HG03457 (cell line): ENCODE results near the gene UPK2.
A peak's percentile ranks its signal among the peaks of the same experiment; 100 is the strongest.

Experiments
- ATAC-seq: cut with Tn5 transposase; IDR thresholded peaks from one replicate; pipeline ENCODE4 v1.9.1; 2021; ENCODE audit warnings: moderate number of reproducible peaks; ENCODE audit not compliant: unreplicated experiment

The UPK2 gene

DNA sequence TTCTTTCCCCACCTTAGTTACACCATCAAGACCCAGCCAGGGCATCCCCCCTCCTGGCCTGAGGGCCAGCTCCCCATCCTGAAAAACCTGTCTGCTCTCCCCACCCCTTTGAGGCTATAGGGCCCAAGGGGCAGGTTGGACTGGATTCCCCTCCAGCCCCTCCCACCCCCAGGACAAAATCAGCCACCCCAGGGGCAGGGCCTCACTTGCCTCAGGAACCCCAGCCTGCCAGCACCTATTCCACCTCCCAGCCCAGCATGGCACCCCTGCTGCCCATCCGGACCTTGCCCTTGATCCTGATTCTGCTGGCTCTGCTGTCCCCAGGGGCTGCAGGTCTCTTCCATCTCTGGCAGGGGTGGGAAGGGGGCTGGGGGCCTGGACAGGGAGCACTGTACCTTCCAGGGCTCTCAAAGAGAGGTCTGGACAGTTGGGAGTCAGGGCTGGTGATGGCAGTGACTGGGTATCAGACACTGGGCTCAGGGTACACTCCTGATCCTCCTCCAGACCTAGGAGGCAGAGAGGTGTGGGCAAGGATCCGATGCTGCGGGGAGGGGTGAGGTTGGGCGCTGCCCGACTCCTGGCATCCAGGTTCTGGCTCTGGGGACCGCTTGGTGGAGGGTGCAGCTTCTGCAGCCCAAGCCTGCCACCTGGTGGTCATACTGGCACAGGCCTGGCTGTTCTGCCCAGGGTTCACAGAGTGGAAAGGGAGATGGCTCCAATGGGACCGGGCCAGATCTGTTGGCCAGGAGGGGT, at the start of gene UPK2:
Gene UPK2, plus strand, starts transcription at position 205 of the 753 bp plus-strand sequence. Its CDS starts 53 bp downstream, at position 258.
- ATAC-seq, result peak; percentile 61

DNA sequence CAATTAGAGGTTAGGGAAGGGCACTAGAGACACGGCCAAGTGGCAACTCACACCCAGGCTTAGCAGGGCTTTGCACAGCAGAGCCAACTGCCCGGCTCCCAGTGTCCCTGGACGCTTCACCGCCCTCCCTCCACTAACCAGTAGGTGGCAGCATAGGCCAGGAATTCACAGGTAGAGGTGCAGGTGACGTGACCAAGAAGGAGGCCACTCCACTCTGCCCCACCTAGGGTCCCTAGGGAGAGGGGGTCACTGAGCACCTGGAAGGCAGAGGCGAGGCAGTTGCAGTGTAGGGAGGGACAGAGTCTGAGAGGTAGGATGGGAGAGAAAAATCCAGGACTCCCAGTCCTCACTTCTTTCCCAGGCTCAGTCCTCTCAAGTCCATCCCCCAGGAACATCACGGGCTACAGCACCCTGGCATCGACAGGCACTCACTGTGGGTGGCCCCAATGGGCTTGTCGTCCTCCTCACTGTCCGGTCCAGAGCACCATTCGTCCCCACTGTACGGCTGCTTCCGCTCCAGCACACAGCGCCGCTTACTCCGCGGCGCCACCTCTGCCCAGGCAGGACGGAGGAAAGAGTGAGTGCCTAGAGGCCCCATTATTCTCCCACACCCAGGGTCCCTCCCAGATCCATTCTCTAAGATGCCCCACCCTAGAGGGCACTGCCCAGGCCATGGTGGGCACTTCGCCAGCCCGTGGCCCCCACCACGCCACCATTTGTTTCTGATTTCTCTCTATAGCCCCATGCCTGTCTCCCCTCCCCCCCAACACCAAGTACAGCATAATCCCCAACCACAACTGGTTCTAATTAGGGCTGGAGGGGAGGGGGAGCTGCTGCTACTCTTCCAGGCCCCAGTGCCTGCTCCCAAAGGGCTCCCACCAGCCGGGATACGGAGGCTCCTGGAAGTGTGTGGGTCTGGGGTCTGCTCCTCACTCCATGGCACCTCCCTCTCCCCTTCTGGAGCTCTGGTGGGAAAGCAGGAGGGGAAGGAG, 48.8 kb upstream of the UPK2 start:
- ATAC-seq, result no peak

DNA sequence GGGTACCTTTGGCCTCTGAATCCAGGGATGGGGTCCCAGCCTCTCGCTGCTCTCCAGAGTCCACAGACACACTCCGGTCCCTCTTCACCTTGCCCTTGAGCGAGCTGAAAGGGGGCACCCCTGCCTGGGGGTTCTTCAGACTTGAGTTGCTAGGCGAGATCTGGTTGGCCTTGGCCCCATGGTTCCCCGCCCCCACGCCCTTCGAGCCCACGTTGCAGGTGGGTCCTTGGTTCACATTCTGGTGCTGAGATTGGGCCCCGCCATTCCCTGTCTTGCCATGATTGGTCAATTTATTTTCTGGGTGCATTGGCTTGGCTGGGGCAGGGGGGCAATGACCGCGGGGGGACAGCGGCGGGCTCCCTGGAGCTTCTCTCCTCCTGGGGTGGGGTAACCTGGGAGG, 47.8 kb upstream of the UPK2 start:
- no peak for ATAC-seq

DNA sequence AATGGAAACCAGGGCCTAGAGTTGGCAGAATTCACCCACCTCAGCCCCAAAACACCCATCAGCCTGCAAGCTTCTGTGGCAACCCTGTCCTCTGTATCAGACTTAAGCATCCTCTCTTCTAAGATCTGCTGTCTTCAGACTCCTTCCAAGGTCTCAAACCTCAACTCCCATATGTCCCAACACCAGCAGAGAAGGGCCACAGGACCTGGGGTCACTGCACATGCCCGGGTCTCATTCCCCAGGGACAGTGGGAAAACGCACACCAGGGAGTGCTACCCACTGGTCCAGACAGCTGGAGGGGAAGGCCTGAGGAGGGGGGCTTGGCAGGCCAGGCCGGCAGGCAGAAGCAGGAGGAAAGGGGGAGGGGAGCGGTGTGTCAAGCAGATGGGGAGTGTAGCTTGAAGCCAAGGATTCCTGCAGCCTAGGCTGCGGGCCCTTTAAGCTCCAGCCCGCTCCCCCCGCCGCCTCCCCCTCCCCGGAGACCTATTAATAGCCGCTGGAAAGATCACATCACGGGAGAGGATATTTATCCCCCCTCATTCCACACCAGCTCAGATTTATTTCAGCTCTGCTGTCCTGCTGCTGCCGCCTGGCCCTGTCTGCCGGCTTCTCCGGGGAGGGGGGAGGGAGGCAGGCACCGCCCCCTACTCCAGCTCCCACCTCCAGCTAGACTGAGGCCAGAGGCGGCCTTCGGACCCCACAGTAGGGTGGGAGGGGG, 47.0 kb upstream of the UPK2 start:
- ATAC-seq, result no peak

DNA sequence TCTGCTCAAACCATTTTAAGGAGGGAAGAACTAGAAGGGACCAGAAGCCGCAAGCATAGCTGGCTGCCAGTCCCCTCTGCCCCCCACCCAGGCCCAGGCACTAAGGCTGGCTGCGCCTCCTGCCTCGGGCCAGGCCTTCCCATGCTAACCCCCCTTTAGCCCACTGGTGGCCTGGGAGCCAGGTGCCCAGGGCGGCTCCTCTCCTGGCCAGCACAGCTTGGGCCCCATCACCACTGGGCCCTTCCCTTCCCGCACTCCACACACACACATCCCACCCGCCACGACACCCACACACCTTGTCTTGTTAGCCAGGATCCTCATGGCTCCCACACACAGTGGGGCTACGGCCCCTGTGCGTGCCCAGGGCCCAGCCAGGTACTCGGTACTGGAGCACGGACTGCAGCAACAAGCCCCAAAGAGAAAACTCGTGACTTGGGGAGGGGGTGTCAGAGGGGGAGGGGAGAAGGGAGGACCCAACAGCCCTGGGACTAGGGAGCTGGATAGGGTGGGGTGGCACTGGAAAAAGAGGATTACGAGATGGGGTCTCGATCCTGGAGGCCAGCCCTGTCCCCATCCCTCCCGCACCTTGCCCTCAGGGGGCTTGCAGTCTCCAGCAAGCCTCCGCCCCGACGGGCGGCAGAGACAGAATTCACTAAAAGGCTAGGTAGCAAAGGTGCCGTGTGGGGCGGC, 46.3 kb upstream of the UPK2 start:
- no peak for ATAC-seq

DNA sequence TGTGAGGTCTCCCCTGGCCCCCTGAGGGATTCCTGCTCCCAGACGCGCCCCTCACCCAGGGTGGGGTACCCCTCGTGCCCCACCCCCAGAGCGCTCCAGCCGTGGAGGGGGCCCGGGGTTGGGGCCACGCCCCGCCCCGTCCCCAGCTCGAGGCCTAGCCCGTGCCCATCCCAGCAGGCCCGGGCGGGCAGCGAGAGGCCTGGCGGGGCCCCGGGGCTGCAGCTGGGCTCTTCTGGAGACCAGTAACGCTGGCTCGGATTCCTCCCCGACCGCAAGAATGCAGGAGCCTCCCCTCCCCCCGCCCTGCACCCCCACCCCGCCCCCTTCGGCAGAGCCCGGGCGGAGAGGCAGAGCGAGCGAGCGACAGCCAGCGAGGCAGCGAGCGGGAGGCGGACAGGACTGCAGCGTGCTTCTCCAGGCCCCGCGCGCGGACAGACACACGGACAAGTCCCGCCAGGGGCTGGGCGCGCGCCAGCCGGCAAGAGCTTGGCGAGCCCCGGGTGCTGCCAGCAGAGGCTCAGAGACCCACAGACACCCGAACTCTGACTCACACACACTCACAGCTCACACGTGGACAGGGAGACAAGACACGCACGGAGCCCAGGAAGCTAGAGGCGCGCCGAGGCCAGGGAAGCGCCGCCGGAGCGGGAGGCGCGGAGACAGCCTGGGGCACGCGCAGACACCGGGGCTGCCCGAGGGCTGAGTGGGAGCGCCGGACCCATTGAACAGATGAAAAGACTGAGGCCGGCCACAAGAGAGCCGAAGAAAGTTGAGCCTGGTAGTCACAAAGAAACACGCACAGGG, 45.6 kb upstream of the UPK2 start:
- ATAC-seq, result no peak

DNA sequence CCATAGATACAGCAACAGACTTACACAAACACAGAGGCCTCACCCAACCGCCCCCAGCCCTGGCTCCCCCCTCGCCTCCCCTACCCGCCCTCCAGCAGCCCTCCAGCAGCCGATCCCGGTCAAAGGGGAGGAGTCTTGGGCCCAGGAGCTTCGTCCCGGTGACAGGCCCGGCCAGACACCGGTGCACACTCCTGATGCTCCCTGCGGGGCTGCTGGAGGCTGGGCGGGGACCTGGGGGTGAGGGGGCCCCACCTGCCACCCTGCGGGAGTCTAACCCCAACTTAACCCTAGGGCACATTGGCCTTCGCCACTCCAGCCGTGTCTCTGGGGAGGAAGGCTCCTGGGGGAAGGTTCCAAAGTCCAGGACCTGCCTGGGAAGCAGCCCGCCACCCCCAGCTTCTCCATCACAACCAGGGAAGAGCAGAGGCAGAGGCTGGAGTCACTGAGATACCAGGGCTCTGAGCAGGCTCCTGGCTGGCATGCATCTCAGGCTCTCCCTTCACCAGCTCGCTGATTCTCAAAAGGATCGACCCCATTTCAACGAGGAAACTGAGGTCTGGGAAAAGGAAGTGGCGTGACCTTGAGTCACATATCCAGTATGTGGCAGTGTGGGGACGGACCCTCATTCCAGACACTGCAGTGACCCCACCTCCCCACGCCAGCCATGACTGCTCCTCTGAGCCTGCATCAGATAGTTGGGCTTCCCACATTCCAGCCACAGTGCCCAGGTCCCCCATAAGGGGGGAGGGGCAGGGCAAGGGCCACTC, 44.8 kb upstream of the UPK2 start:
- no peak for ATAC-seq

DNA sequence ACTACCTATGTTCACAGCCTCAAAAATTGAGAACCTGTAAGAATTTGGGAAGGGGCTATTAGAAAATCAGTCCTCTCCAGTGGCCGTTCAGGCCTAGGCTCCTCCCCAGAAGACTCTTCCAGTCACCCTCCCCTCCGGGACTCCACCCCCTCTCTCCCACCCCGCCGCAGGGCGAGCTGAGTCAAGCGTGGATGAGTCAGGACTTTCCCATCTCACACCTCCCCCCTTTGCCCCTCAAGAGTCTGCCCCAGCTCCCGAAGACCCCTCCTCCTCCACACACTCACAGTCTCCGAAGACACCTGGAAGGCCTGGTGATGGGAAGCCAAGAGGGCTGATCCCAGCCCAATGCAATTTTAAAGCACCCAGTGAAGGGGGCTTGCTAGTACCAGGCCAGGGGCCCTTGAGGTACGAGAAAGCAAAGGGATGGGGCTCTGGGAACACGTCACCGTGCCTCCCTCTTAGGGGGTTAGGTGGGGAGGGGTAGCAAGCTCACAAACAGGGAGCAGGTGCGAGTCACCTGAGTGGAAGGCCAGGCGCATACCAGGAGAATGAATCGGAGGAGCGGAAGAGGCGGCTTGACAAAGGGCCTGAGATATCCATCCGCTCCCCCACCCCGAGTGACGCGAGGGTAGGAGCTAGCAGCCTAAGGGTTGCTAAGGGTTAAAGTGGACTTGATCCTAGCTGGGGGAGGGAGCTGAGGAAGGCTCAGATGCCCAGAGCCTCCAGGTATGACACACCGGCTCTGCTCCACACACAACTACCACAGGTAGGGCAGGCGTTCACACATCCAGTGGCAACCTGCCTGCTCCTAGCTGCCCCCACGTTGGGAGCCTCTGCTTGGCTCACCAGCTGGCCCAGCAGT, 44.0 kb upstream of the UPK2 start:
- ATAC-seq, result no peak

DNA sequence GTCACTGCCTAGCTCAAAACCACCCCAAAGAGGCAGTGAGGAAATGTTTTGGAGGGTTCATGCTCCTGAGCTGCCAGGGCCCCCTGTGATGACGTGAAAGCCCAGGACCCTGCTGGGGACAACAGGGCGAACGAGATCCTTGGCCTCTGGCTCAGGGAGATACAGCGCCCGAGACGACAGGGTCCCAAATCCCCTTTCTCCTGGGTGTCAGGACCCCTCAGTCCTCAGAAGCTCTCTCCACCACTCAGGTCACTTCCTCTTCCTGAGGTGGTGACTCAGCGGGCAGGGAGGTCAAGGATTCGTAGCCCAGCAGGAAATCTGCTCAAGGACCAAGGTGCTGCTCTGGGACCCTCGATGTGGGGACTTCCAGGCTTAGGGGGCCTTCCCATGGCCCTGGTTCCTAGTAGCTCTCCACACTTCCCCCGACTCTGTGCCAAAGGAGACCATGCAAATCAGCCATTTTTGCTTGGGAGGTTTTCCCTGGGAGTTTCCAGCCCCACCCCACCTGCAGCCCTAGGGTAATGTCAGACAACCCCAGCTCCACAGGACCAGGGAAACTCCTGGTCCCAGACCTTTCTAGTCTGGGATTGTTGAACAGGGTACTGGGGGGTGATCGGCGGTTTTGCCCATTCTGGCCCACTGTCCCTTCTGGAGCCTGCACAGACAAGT, 43.2 kb upstream of the UPK2 start:
- ATAC-seq, result no peak

DNA sequence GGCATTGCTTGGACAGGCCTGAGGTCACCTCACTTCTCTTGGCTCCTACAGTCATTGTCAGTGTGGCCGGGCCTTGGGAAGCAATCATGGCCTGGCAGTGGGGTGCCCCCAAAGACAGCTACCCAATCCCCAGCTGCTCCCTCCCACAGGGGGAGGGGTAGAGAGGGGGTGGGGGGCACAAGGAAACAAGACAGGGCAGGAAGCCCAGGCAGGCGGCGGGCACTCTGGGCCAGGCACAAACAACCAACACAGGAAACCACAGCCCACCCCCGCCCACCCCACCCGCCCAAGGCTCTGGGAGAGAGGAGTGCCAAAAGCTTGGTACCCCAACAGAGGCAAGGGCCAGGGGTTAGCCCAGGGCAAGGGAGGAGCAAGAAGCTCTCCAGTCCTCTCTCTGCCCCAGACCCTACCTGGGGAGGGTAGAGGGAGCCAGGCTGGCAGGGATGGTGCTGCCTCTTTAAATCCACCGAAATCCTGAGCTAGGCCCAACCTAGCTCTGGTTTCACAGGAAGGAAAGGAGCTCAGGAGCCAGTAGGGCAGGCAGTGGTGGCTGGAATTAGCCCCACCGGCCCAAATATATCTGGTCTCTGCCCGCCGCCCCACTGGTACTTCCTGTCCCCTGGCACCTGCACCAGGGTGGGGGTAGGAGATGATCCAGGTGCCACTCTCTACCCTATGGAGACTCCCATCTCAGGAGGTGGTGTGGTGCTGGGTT, 42.5 kb upstream of the UPK2 start:
- no peak for ATAC-seq

DNA sequence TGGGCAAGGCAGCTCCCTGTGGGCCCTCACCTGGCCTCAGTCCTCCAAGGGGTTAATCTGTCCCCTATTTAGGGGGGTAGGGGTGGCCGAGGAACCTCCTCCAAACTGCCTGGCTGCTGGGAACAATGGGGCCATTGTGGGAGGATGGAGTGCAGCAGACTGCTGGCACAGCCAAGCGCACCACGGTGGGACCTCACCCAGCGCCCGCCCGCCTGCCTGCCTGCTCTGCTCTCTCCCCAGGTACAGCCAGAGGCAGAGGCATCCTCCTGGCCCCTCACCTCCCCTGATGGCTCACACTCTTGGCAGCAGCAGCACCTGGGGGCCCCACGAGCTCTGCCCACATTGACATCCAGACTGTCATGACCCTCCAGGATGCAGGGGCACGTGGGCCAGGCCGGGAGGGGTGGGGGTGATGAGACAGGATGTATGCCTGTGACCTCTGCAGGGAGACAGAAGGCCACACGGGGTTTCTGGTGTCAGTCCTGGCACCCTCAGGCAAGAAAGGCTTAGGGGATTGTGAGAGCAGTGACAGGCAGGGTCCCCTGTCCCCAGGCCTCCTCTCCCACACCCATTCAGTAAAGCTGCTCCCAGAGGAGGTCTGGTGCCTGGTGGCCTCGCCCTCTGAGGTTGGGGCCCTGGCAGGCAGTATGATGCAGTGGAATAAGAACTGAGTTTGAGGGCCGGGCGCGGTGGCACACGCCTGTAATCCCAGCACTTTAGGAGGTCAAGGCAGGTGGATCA, 41.8 kb upstream of the UPK2 start:
- no peak for ATAC-seq

DNA sequence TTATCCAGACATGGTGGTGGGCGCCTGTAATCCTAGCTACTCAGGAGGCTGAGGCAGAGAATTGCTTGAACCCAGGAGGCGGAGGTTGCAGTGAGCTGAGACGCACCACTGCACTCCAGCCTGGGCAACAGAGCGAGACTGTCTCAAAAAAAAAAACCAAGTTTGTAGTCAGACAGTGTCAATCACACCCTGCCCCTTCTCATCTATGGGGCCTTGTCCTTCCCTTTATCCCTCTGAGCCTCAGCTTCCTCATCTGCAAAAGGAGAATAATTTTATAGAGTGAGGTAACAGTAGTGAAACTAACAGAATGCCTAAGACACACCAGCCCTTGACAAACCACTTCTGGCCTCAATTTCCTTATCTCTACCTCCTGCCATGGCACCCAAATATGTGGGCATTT, 41.1 kb upstream of the UPK2 start:
- ATAC-seq, result no peak

DNA sequence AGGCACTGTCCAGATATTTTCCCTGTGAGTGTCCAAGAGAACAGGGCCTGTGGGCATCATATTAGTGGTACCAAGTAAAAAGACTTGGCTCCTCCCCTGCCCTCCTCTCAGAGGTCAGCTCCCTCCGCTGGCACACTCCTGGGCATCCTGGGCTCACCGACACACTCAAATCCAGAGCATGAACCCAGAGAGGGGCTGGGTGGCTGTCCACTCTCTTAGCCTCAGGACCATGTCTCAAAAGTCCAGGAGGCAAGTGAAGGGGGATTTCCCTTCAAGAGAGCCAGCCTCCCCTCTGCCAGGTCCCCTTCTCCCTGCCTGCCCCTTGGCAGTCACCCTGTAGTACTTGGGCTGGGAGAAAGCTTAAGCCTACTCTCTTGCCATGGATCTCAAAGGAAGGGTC, 40.7 kb upstream of the UPK2 start:
- no peak for ATAC-seq

DNA sequence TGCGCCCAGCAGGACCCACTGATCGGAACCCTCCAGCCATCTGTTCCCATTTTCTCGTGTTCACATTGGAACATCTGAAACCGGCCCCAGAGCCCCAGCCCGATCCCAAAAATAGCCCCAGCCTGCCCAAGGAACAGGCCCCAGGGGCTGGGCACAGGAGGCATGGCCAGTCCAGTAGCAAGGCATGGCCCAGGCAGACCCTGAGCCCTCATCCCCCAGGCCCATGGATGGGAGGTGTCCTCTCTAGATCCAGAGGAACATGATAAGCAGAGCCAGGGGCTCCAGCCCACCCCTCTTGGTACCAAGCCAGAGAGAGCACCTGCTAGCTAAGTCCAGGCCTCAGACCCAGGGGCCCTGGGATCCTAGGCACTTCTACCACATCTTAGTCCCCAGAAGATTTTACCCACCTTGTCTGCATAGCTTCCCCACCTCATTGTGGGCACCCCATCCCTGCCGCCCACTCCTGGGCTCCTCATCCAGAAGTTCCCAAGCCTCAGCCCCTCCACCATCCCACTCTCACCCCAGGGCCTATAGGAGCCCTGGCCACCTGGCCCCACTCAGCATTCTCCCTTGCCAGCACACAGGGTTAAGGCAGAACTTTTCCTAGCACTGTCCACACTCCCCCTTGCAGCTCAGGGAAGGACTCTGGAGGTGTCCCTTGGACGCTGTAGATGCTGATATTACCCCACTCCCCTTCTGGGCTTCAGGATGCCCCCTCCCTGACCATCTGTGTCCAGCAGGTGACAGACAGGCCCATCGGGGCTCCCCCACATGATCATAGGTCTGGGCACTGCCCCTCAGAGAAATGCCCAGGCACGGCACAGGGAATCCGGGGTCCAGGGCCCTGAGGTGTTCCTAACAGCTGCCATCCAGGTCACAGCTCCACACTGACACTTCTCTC, 39.9 kb upstream of the UPK2 start:
- ATAC-seq, result no peak

DNA sequence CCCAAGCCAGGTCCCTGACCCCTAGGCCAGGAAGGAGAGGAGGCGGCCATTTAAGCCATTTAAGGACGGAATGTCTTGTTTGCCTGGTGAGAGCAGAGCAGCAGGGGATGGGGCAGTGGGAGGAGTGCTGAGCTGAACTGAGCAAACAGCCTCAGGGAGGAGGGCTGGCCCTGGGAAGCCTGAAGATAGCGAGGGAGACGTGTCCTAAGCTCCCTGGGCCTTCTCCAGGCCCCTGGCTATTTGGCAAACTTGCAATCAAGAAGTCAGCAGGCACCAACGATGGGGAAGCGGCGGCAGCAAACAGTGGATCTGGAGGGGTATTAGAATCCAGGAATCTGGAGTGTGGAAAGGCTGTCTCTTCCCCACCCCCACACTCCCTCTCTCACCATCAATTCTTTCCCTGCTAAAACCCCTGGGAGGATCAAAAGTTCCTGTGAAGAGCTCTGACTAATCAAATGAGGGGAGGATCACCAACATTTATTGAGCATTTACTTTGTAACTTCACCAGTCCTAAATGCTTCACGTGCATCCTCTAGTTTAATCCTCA, 39.2 kb upstream of the UPK2 start:
- ATAC-seq, result no peak
